GM23338 (cell line): ENCODE results near the gene THRA. TPM values are rescaled to one million over a fixed set of nuclear protein-coding genes. Genes with fewer than 3 reads are reported as not detected.
A peak's percentile ranks its signal among the peaks of the same experiment; 100 is the strongest.

Source experiments
- ATAC-seq: fragments of 200-7000 bp; cut with Tn5 transposase; 3 replicates; pipeline ENCODE4 v1.9.1; 2020
- DNase-seq: peaks from one replicate; pipeline ENCODE4 v3.0.0-alpha.2; 2015; ENCODE audit warnings: low spot score
- H2AFZ ChIP-seq: fragments of 200-600 bp; sonication (generic); 2 replicates; pipeline ENCODE4 v1.8.0; 2016; ENCODE audit warnings: antibody characterized with exemption, mild to moderate bottlenecking, moderate library complexity
- H3F3A ChIP-seq: fragments of 200-600 bp; sonication (generic); replicated peaks from 2 replicates; pipeline ENCODE4 v1.8.0; 2017; ENCODE audit warnings: antibody characterized with exemption, mixed run types, low read depth
- H3K27ac ChIP-seq: fragments of 200-600 bp; sonication (generic); 2 replicates; pipeline ENCODE4 v1.6.1; 2016; ENCODE audit warnings: low read depth
- H3K27me3 ChIP-seq: fragments of 200-600 bp; sonication (generic); 2 replicates; pipeline ENCODE4 v1.8.0; 2016; ENCODE audit warnings: mild to moderate bottlenecking, mixed run types, moderate library complexity; ENCODE audit not compliant: insufficient read depth
- H3K36me3 ChIP-seq: fragments of 200-600 bp; sonication (generic); 2 replicates; pipeline ENCODE4 v1.8.0; 2016; ENCODE audit warnings: mild to moderate bottlenecking; ENCODE audit not compliant: insufficient read depth
- H3K4me1 ChIP-seq: fragments of 200-600 bp; sonication (generic); 2 replicates; pipeline ENCODE4 v1.8.0; 2016; ENCODE audit warnings: mild to moderate bottlenecking, moderate library complexity; ENCODE audit not compliant: insufficient read depth
- H3K4me2 ChIP-seq: fragments of 200-600 bp; sonication (generic); 2 replicates; pipeline ENCODE4 v1.7.1; 2017; ENCODE audit warnings: mixed run types
- H3K4me3 ChIP-seq: fragments of 200-600 bp; sonication (generic); 2 replicates; pipeline ENCODE4 v1.6.1; 2016; ENCODE audit warnings: mixed run types
- H3K79me2 ChIP-seq: fragments of 200-600 bp; sonication (generic); replicated peaks from 2 replicates; pipeline ENCODE4 v1.8.0; 2017; ENCODE audit warnings: mild to moderate bottlenecking; ENCODE audit not compliant: insufficient read depth
- H3K9me2 ChIP-seq: fragments of 200-600 bp; sonication (generic); 2 replicates; pipeline ENCODE4 v1.8.0; 2017; ENCODE audit not compliant: insufficient read depth
- H4K20me1 ChIP-seq: fragments of 200-600 bp; sonication (generic); replicated peaks from 2 replicates; pipeline ENCODE4 v1.8.0; 2017; ENCODE audit warnings: mild to moderate bottlenecking; ENCODE audit not compliant: insufficient read depth
- H3K27ac Mint-ChIP-seq: 2 replicates; pipeline ENCODE4 v1.8.0; 2020; ENCODE audit warnings: inconsistent platforms, mild to moderate bottlenecking, moderate library complexity, mixed read lengths
- H3K27me3 Mint-ChIP-seq: 3 replicates; pipeline ENCODE4 v1.8.0; 2022; ENCODE audit warnings: low read depth, mild to moderate bottlenecking, moderate library complexity, mixed read lengths, inconsistent platforms; ENCODE audit not compliant: insufficient read depth, poor library complexity
- H3K36me3 Mint-ChIP-seq: 3 replicates; pipeline ENCODE4 v1.8.0; 2021; ENCODE audit warnings: low read depth, mild to moderate bottlenecking, inconsistent platforms, moderate library complexity, mixed read lengths
- H3K4me1 Mint-ChIP-seq: 3 replicates; pipeline ENCODE4 v1.8.0; 2020; ENCODE audit warnings: mild to moderate bottlenecking, inconsistent platforms, mixed read lengths
- H3K4me3 Mint-ChIP-seq: 3 replicates; pipeline ENCODE4 v1.8.0; 2021; ENCODE audit warnings: moderate library complexity, mild to moderate bottlenecking, inconsistent platforms, mixed read lengths
- H3K9me3 Mint-ChIP-seq: 3 replicates; pipeline ENCODE4 v1.8.0; 2020; ENCODE audit warnings: moderate library complexity, mild to moderate bottlenecking, inconsistent platforms, mixed read lengths
- CREB1 ChIP-seq: fragments of 250-450 bp; sonication (Bioruptor Pico); IDR thresholded peaks from 2 replicates; pipeline ENCODE4 v1.5.0; 2020; ENCODE audit warnings: low read depth, mild to moderate bottlenecking, moderate library complexity
- EZH2phosphoT487 ChIP-seq: fragments of 200-600 bp; sonication (generic); IDR thresholded peaks from one replicate; pipeline ENCODE4 v1.8.1; 2018; ENCODE audit warnings: antibody characterized with exemption; ENCODE audit not compliant: unreplicated experiment
- JUNB ChIP-seq: IDR thresholded peaks from one replicate; pipeline ENCODE4 v1.6.1; 2016; ENCODE audit warnings: antibody characterized with exemption; ENCODE audit not compliant: unreplicated experiment
- NANOG ChIP-seq: IDR thresholded peaks from 2 replicates; pipeline ENCODE4 v1.6.1; 2016; ENCODE audit warnings: antibody characterized with exemption, borderline replicate concordance
- POLR2AphosphoS5 ChIP-seq: IDR thresholded peaks from 2 replicates; pipeline ENCODE4 v1.6.1; 2016; ENCODE audit warnings: antibody characterized with exemption, low read depth
- STAT1 ChIP-seq: IDR thresholded peaks from one replicate; pipeline ENCODE4 v1.6.1; 2016; ENCODE audit warnings: antibody characterized with exemption; ENCODE audit not compliant: unreplicated experiment
- ZNF114 ChIP-seq: fragments of 250-450 bp; sonication (Bioruptor Pico); IDR thresholded peaks from 2 replicates; pipeline ENCODE4 v1.5.0; 2020; ENCODE audit warnings: mild to moderate bottlenecking, moderate library complexity
- ZNF331 ChIP-seq: fragments of 250-450 bp; sonication (Bioruptor Pico); IDR thresholded peaks from 2 replicates; pipeline ENCODE4 v1.5.0; 2020; ENCODE audit warnings: low read depth, mild to moderate bottlenecking, moderate library complexity
- polyA plus RNA-seq: library from polyadenylated mRNA; unstranded; fragments of >200 nt; fragmentation: Nextera tagmentation; extraction: Ambion mirVana; gene quantifications from 2 replicates; pipeline ENCODE4 v1.2.1, GENCODE V29; 2016
- total RNA-seq: library from RNA; depleted of rRNA; stranded (reverse); fragments of >200 nt; shearing (Covaris generic); gene quantifications from 2 replicates; pipeline ENCODE4 v1.2.3, GENCODE V29; 2014
- TF ChIP-seq, protein P1 (sequence below): IDR thresholded peaks from one replicate; pipeline ENCODE4 v1.6.1; 2018; ENCODE audit warnings: antibody characterized with exemption; ENCODE audit not compliant: unreplicated experiment
- TF ChIP-seq, protein P2 (sequence below), 2 experiments: fragments of 200-600 bp in 1 of 2; sonication (generic) in 1 of 2; conservative IDR thresholded peaks; 2 replicates each; pipeline versions ENCODE4 v1.5.1 to v1.6.1; 2016 to 2017; ENCODE audit warnings: antibody characterized with exemption in 2 of 2, low read depth in 2 of 2, mild to moderate bottlenecking in 2 of 2, moderate library complexity in 1 of 2

THRA gene
- total and polyA plus RNA-seq, 2 experiments from 2014 or later: 3.4 to 10.5 TPM

DNA sequence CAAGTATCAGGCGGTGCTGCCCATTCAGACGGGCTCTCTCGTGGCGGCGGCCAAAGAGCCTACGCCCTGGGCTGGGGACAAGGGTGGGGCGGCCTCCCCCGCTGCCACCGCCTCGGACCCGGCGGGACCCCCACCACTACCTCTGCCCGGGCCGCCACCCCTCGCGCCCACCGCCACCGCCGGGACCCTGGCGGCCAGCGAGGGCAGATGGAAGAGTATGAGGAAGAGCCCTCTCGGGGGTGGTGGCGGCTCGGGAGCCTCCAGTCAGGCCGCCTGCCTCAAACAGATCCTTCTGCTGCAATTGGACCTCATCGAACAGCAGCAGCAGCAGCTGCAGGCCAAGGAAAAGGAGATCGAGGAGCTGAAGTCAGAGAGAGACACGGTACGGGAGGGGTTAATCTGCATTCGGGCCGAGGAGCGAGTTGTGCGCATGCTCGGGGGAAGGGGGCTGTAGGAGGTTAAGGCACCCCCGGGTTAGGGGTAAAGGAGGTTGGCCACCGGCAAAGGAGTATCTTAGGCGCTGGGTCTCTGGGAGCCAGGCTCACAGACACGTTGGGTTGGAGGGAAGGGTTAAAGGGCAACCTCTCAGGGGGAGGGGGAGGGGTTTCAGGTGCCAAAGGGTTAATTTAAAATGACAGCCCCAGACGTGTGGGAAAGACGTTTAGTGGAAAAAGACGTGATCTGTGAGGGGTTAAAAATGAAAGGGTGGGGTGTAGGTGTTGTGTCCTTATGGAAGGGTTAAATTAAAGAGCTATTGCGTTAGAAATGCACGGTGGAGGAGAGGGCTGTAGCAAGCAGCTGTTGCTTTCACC is 60.4 kb downstream of the THRA start:
- Histone ChIP-seq H3K4me2 (peak overlapping the region; percentile 97), H3K27me3 (no peaks in the 10 kb centered on the region), H3K27ac (peak overlapping the region; percentile 96), H3K4me1 (peaks cover 22% of the 10 kb centered on the region), H3K36me3 (peaks cover 21% of the 10 kb centered on the region), H3K9me2 (no peaks in the 10 kb centered on the region), H3K4me3 (peak overlapping the region; percentile 98), H2AFZ (peak overlapping the region; percentile 28; the same call in 1 of the 2 replicates), H4K20me1 (peaks cover 29% of the 10 kb centered on the region), H3K79me2 (peaks cover 78% of the 10 kb centered on the region), H3F3A (peaks cover 28% of the 10 kb centered on the region)
- Mint-ChIP-seq H3K4me1 (peaks cover 17% of the 10 kb centered on the region), H3K36me3 (peaks cover 55% of the 10 kb centered on the region), H3K27me3 (peaks cover 8% of the 10 kb centered on the region), H3K27ac (peak overlapping the region; percentile 87), H3K4me3 (peak overlapping the region; percentile 91), H3K9me3 (no peaks in the 10 kb centered on the region; the same call in 2 of the 3 replicates)
- DNase-seq (peak; percentile 86), ATAC-seq (peak; percentile 64)
- no peak for TF ChIP-seq NANOG
- no peak for TF ChIP-seq STAT1
- TF ChIP-seq ZNF331: no peak
- peak; percentile 81 for TF ChIP-seq POLR2AphosphoS5
- no peak for TF ChIP-seq ZNF114 (CRISPR knock-in tag)
- TF ChIP-seq JUNB: no peak
- TF ChIP-seq, protein P1, sequence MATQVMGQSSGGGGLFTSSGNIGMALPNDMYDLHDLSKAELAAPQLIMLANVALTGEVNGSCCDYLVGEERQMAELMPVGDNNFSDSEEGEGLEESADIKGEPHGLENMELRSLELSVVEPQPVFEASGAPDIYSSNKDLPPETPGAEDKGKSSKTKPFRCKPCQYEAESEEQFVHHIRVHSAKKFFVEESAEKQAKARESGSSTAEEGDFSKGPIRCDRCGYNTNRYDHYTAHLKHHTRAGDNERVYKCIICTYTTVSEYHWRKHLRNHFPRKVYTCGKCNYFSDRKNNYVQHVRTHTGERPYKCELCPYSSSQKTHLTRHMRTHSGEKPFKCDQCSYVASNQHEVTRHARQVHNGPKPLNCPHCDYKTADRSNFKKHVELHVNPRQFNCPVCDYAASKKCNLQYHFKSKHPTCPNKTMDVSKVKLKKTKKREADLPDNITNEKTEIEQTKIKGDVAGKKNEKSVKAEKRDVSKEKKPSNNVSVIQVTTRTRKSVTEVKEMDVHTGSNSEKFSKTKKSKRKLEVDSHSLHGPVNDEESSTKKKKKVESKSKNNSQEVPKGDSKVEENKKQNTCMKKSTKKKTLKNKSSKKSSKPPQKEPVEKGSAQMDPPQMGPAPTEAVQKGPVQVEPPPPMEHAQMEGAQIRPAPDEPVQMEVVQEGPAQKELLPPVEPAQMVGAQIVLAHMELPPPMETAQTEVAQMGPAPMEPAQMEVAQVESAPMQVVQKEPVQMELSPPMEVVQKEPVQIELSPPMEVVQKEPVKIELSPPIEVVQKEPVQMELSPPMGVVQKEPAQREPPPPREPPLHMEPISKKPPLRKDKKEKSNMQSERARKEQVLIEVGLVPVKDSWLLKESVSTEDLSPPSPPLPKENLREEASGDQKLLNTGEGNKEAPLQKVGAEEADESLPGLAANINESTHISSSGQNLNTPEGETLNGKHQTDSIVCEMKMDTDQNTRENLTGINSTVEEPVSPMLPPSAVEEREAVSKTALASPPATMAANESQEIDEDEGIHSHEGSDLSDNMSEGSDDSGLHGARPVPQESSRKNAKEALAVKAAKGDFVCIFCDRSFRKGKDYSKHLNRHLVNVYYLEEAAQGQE: no peak
- TF ChIP-seq CREB1 (CRISPR knock-in tag): no peak

DNA sequence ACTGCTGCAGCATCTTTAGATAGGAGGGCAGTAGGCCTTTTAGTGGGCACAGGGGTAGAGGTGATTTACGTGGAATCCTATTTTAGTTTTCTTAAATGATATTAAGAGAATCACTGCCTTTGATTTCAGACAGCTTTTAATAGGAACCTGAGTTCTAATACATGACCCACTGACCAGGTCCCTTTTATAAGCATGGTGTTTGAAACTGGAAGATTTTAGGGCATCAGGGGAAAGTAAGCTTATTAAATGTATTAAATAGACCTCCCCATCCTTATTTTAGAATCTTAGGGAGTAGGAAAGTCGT is 61.0 kb downstream of the THRA start:
- peak overlapping the region; percentile 87 for H3K27ac Mint-ChIP-seq
- TF ChIP-seq CREB1 (CRISPR knock-in tag) (no peak), EZH2phosphoT487 (no peak), STAT1 (no peak), ZNF331 (no peak), NANOG (no peak)
- TF ChIP-seq, protein P1: no peak
- TF ChIP-seq, protein P2, sequence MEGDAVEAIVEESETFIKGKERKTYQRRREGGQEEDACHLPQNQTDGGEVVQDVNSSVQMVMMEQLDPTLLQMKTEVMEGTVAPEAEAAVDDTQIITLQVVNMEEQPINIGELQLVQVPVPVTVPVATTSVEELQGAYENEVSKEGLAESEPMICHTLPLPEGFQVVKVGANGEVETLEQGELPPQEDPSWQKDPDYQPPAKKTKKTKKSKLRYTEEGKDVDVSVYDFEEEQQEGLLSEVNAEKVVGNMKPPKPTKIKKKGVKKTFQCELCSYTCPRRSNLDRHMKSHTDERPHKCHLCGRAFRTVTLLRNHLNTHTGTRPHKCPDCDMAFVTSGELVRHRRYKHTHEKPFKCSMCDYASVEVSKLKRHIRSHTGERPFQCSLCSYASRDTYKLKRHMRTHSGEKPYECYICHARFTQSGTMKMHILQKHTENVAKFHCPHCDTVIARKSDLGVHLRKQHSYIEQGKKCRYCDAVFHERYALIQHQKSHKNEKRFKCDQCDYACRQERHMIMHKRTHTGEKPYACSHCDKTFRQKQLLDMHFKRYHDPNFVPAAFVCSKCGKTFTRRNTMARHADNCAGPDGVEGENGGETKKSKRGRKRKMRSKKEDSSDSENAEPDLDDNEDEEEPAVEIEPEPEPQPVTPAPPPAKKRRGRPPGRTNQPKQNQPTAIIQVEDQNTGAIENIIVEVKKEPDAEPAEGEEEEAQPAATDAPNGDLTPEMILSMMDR (conservative IDR thresholded peaks at IDR 0.05; ENCODE audit: low read depth in 2 of 2): no peak

More for the DNA sequence above, 61.0 kb downstream of the THRA start:
- Histone ChIP-seq H4K20me1 (peaks cover 29% of the 10 kb centered on the region), H3K79me2 (peaks cover 80% of the 10 kb centered on the region), H3K36me3 (peaks cover 21% of the 10 kb centered on the region), H3K4me3 (peak overlapping the region; percentile 98), H2AFZ (no peak overlapping the region), H3K4me1 (peaks cover 22% of the 10 kb centered on the region), H3K27ac (peak overlapping the region; percentile 96; the same call in 1 of the 2 replicates), H3K4me2 (peak overlapping the region; percentile 97), H3K27me3 (no peaks in the 10 kb centered on the region), H3F3A (peaks cover 26% of the 10 kb centered on the region), H3K9me2 (no peaks in the 10 kb centered on the region)
- Mint-ChIP-seq H3K4me1 (peaks cover 14% of the 10 kb centered on the region), H3K4me3 (peak overlapping the region; percentile 91), H3K36me3 (peaks cover 53% of the 10 kb centered on the region), H3K27me3 (peaks cover 8% of the 10 kb centered on the region), H3K9me3 (no peaks in the 10 kb centered on the region; the same call in 2 of the 3 replicates)
- DNase-seq (no peak), ATAC-seq (no peak)
